Choroid plexus epithelial cell (primary cell): ENCODE data around the gene SNX30.

Source experiments
- DNase-seq: peaks from one replicate; pipeline ENCODE4 v3.0.0-alpha.2; 2010; ENCODE audit warnings: low read depth
- H3K4me3 ChIP-seq: 2 replicates; pipeline ENCODE4 v1.5.1; 2011; ENCODE audit warnings: low read depth, mild to moderate bottlenecking, control low read depth, low read length, moderate library complexity
- TF ChIP-seq, protein P1 (sequence below): conservative IDR thresholded peaks from 2 replicates; pipeline ENCODE4 v1.5.1; 2011; ENCODE audit warnings: low read depth, mild to moderate bottlenecking, control low read depth, inconsistent platforms, low read length, moderate library complexity

Gene SNX30

DNA sequence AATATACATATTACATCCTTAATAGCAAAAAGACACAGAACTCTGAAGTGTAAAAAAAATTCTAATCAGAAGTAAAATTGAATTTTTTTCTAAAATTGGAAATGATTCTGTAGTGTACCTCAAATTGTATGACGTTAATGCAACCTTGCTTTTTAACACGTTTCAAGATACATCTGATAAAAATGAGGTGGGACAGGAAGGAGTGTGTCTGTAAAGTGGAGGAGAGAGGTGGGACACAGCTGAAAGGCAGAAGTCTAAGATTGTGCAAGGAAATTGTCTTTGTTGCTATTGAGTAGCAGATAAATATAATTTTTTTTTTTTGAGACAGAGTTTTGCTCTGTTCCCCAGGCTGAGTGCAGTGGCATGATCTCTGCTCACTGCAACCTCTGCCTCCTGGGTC, 15.7 kb upstream of the SNX30 start:
- TF ChIP-seq, protein P1, sequence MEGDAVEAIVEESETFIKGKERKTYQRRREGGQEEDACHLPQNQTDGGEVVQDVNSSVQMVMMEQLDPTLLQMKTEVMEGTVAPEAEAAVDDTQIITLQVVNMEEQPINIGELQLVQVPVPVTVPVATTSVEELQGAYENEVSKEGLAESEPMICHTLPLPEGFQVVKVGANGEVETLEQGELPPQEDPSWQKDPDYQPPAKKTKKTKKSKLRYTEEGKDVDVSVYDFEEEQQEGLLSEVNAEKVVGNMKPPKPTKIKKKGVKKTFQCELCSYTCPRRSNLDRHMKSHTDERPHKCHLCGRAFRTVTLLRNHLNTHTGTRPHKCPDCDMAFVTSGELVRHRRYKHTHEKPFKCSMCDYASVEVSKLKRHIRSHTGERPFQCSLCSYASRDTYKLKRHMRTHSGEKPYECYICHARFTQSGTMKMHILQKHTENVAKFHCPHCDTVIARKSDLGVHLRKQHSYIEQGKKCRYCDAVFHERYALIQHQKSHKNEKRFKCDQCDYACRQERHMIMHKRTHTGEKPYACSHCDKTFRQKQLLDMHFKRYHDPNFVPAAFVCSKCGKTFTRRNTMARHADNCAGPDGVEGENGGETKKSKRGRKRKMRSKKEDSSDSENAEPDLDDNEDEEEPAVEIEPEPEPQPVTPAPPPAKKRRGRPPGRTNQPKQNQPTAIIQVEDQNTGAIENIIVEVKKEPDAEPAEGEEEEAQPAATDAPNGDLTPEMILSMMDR = no peak
- DNase-seq = no peak
- no peak overlapping the region for H3K4me3 ChIP-seq

DNA sequence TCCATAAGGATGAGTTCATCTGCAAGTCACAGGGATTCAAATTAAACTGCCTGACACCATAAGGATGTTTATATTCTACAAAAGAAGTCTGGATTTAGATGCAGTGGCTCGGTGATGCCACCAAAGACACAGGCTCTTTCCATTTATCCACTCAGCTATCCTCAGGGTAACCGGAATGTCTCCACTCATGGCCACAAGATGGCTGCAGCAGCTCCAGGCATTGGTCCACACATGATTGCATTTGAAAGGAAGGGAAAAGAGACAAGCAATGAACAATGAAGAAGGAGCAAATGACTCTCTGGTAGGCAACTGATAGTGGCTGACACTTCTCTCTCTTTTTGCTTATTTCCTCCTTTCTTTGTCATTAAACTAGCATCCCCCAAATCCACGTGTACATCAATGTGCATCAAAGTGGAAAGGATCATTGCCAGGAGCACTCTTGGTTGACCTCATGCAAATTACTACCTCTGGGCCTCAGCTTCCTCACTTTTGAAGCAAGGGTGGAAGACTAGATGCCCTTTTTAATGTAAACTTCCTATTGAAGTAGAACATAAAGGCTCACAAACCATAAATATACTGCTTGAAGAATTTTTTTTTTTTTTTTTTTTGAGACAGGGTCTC, 7.2 kb upstream of the SNX30 start:
- TF ChIP-seq, protein P1 = peak; percentile 35
- H3K4me3 ChIP-seq = no peak overlapping the region
- DNase-seq = peak; percentile 26

- DNase-seq = no peak
- TF ChIP-seq, protein P1 = no peak
- no peak overlapping the region for H3K4me3 ChIP-seq
These were observed 6.4 kb upstream of the SNX30 start for GRCh38 chr9:112744177-112744576.

DNA sequence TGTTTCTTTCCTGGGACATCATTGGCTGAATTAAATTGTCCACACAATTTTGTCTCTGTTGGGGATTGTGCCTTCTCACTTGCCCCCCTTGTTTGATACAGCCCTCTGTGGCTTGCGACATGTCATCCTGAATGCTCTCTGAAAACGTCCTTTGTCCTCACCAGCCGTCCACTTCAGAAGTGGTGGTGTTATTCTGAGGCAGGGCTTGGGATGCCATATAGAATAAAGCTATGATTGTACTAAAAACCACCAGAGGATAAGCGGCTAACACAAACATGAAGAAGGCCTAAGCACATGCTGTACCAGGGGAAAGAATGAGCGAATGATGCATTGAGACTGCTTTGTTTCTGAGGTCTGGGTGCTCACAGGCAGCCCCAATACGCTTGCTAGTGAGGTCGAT, 3.5 kb upstream of the SNX30 start:
- no peak for DNase-seq
- H3K4me3 ChIP-seq = no peak overlapping the region
- TF ChIP-seq, protein P1 = no peak

GRCh38 chr9:112750764-112751055, 150 bp downstream of the SNX30 start:
- no peak for DNase-seq
- peak overlapping the region; percentile 86 for H3K4me3 ChIP-seq
- TF ChIP-seq, protein P1 = no peak

GRCh38 chr9:112751056-112751795, 666 bp downstream of the SNX30 start:
- TF ChIP-seq, protein P1 = no peak
- peak overlapping the region; percentile 86 for H3K4me3 ChIP-seq
- peak; percentile 92 for DNase-seq

DNA sequence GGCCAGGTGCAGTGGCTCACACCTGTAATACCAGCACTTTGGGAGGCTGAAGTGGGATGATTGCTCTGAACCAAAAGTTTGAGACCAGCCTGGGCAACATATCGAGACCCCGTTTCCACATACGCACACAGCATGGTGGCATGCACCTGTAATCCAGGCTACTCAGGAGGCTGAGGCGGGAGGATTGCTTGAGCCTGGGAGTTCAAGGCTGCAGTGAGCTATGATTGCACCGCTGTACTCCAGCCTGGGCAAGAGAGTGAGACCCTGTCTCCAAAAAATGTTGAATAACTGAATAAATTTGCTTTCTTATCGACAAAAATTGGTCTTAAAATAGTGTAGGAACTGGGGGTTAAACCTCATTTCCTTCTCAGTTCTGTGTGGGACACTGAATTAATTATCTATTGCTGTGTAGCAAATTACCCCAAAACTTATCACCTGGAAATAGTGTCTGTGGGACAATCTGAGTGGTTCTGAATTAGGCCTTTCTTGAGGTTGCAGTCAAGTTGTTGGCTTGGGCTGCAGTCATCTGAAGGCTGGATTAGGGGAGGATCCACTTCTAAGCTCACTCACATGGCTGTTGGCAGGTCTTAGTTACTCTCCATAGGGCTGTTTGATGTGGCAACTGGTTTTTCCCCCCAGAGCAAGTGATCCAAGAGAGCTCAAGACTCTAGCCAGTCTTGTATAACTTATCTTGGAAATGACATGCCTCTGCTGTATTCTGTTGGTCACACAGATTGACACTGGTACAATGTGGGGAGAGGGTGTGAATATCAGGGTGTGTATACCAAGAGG, 2.0 kb downstream of the SNX30 start:
- TF ChIP-seq, protein P1 = no peak
- DNase-seq = no peak
- no peak overlapping the region for H3K4me3 ChIP-seq
